Mesendoderm (in vitro differentiated cells): Measurements from ENCODE around the gene TLK1.
A peak's percentile ranks its signal among the peaks of the same experiment; 100 is the strongest.

ENCODE experiments used
- DNase-seq: peaks from one replicate; pipeline ENCODE4 v3.0.0; 2013
- H2AK5ac ChIP-seq: 2 replicates; pipeline ENCODE4 v1.6.1; 2013; ENCODE audit warnings: low read length, inconsistent platforms
- H2BK120ac ChIP-seq: 2 replicates; pipeline ENCODE4 v1.6.1; 2013; ENCODE audit warnings: low read depth, mild to moderate bottlenecking, low read length, moderate library complexity, mixed read lengths
- H2BK15ac ChIP-seq: replicated peaks from 2 replicates; pipeline ENCODE4 v1.6.1; 2013; ENCODE audit warnings: low read depth, mild to moderate bottlenecking, moderate library complexity
- H2BK5ac ChIP-seq: 2 replicates; pipeline ENCODE4 v1.6.1; 2013; ENCODE audit warnings: low read length, inconsistent platforms
- H3K18ac ChIP-seq: 2 replicates; pipeline ENCODE4 v1.6.1; 2013; ENCODE audit warnings: mild to moderate bottlenecking, low read length, mixed read lengths
- H3K23ac ChIP-seq: one replicate; pipeline ENCODE4 v1.6.1; 2013; ENCODE audit warnings: low read length
- H3K27ac ChIP-seq: 2 replicates; pipeline ENCODE4 v1.5.1; 2013; ENCODE audit warnings: low read depth, mild to moderate bottlenecking, inconsistent platforms, low read length, moderate library complexity
- H3K27me3 ChIP-seq: 2 replicates; pipeline ENCODE4 v1.6.1; 2013; ENCODE audit warnings: low read length, control low read depth, mild to moderate bottlenecking, inconsistent platforms; ENCODE audit not compliant: insufficient read depth, poor library complexity
- H3K36me3 ChIP-seq: 2 replicates; pipeline ENCODE4 v1.6.1; 2013; ENCODE audit warnings: low read length, inconsistent platforms; ENCODE audit not compliant: control insufficient read depth, insufficient read depth
- H3K4ac ChIP-seq: one replicate; pipeline ENCODE4 v1.6.1; 2013; ENCODE audit warnings: low read depth, mild to moderate bottlenecking, low read length, moderate library complexity
- H3K4me1 ChIP-seq: 2 replicates; pipeline ENCODE4 v1.6.1; 2013; ENCODE audit warnings: low read depth, low read length, inconsistent platforms; ENCODE audit not compliant: control insufficient read depth
- H3K4me2 ChIP-seq: 2 replicates; pipeline ENCODE4 v1.6.1; 2013; ENCODE audit warnings: low read length
- H3K4me3 ChIP-seq: 2 replicates; pipeline ENCODE4 v1.5.1; 2013; ENCODE audit warnings: mild to moderate bottlenecking, low read length
- H3K56ac ChIP-seq: one replicate; pipeline ENCODE4 v1.6.1; 2013; ENCODE audit warnings: low read length
- H3K79me1 ChIP-seq: 2 replicates; pipeline ENCODE4 v1.6.1; 2013; ENCODE audit warnings: low read length, inconsistent platforms
- H3K79me2 ChIP-seq: 2 replicates; pipeline ENCODE4 v1.6.1; 2013; ENCODE audit warnings: mild to moderate bottlenecking, low read length; ENCODE audit not compliant: control insufficient read depth, insufficient read depth
- H3K9ac ChIP-seq: 2 replicates; pipeline ENCODE4 v1.6.1; 2013; ENCODE audit warnings: low read length, inconsistent platforms
- H4K5ac ChIP-seq: one replicate; pipeline ENCODE4 v1.6.1; 2013; ENCODE audit warnings: low read length
- H4K8ac ChIP-seq: one replicate; pipeline ENCODE4 v1.6.1; 2013; ENCODE audit warnings: low read depth, mild to moderate bottlenecking, control low read depth, low read length, moderate library complexity
- WGBS: extraction: QIAGEN DNeasy Blood & Tissue Kit; methylation state at CpG from one replicate; pipeline ENCODE4 v1.1.7; 2013; ENCODE audit warnings: low lambda C conversion rate, missing lambda C conversion rate; ENCODE audit not compliant: insufficient coverage; ENCODE audit errors: extremely low coverage; 5-methylcytosine and 5-hydroxymethylcytosine counted together

The TLK1 gene

GRCh38 chr2:171185941-171186340 is 25.2 kb upstream of the TLK1 start:
- Histone ChIP-seq H3K27me3 (no peaks in the 10 kb centered on the region), H3K9ac (no peak overlapping the region), H3K56ac (no peak overlapping the region), H3K27ac (no peak overlapping the region), H3K4me1 (peaks cover 2% of the 10 kb centered on the region), H3K18ac (no peak overlapping the region), H3K4me2 (no peak overlapping the region), H3K23ac (no peak overlapping the region), H4K8ac (no peak overlapping the region), H3K79me1 (no peaks in the 10 kb centered on the region), H2AK5ac (no peak overlapping the region), H2BK5ac (no peak overlapping the region), H2BK15ac (no peak overlapping the region), H3K79me2 (no peaks in the 10 kb centered on the region), H3K4ac (no peak overlapping the region), H4K5ac (no peak overlapping the region), H3K4me3 (no peak overlapping the region), H2BK120ac (no peak overlapping the region), H3K36me3 (no peaks in the 10 kb centered on the region)
- no CpG with 5 or more reads among the region's 3 CpGs for WGBS
- no peak for DNase-seq

- Histone ChIP-seq H3K9ac (no peak overlapping the region), H3K27me3 (no peaks in the 10 kb centered on the region), H3K4me2 (no peak overlapping the region), H3K27ac (no peak overlapping the region), H3K18ac (no peak overlapping the region), H3K4me1 (peaks cover 2% of the 10 kb centered on the region), H4K8ac (no peak overlapping the region), H3K56ac (no peak overlapping the region), H3K23ac (no peak overlapping the region), H4K5ac (no peak overlapping the region), H3K79me2 (no peaks in the 10 kb centered on the region), H3K36me3 (no peaks in the 10 kb centered on the region), H2BK5ac (no peak overlapping the region), H3K4me3 (no peak overlapping the region), H2BK15ac (no peak overlapping the region), H2BK120ac (no peak overlapping the region), H2AK5ac (no peak overlapping the region), H3K4ac (no peak overlapping the region), H3K79me1 (no peaks in the 10 kb centered on the region)
- no peak for DNase-seq
- no CpG with 5 or more reads among the region's 2 CpGs for WGBS
Measured at GRCh38 chr2:171185165-171185818, 24.6 kb upstream of the TLK1 start.

GRCh38 chr2:171181064-171182049 is 20.7 kb upstream of the TLK1 start:
- Histone ChIP-seq H3K56ac (no peak overlapping the region), H2AK5ac (no peak overlapping the region), H2BK5ac (no peak overlapping the region), H3K23ac (no peak overlapping the region), H4K8ac (no peak overlapping the region), H3K18ac (peak overlapping the region; percentile 23), H4K5ac (no peak overlapping the region), H3K4me3 (no peak overlapping the region), H3K36me3 (no peaks in the 10 kb centered on the region), H3K9ac (no peak overlapping the region), H3K79me2 (no peaks in the 10 kb centered on the region), H3K27ac (no peak overlapping the region), H3K27me3 (no peaks in the 10 kb centered on the region), H3K79me1 (no peaks in the 10 kb centered on the region), H3K4ac (no peak overlapping the region), H3K4me1 (peaks cover 2% of the 10 kb centered on the region), H3K4me2 (no peak overlapping the region), H2BK120ac (no peak overlapping the region), H2BK15ac (peak overlapping the region; percentile 64)
- DNase-seq, result peak; percentile 44
- WGBS, result no CpG with 5 or more reads among the region's 9 CpGs

- H3K79me1 ChIP-seq, result no peaks in the 10 kb centered on the region
- no peak overlapping the region for H3K23ac ChIP-seq
- peaks cover 2% of the 10 kb centered on the region for H3K4me1 ChIP-seq
- no CpG with 5 or more reads among the region's 3 CpGs for WGBS
- no peak overlapping the region for H3K27ac ChIP-seq
- H2AK5ac ChIP-seq, result no peak overlapping the region
- H3K4me3 ChIP-seq, result no peak overlapping the region
- no peak overlapping the region for H4K5ac ChIP-seq
- no peak overlapping the region for H2BK5ac ChIP-seq
- no peak overlapping the region for H4K8ac ChIP-seq
- no peak overlapping the region for H3K18ac ChIP-seq
- H3K4ac ChIP-seq, result no peak overlapping the region
- no peaks in the 10 kb centered on the region for H3K79me2 ChIP-seq
- no peak overlapping the region for H2BK120ac ChIP-seq
- no peak overlapping the region for H3K9ac ChIP-seq
- H3K36me3 ChIP-seq, result no peaks in the 10 kb centered on the region
- peak; percentile 36 for DNase-seq
- H3K27me3 ChIP-seq, result no peaks in the 10 kb centered on the region
- no peak overlapping the region for H2BK15ac ChIP-seq
- no peak overlapping the region for H3K4me2 ChIP-seq
- no peak overlapping the region for H3K56ac ChIP-seq
Measured at GRCh38 chr2:171180229-171180930, 19.7 kb upstream of the TLK1 start.

GRCh38 chr2:171178993-171179392 is 18.3 kb upstream of the TLK1 start:
- no peak overlapping the region for H3K56ac ChIP-seq

More at GRCh38 chr2:171178993-171179392, 18.3 kb upstream of the TLK1 start:
- Histone ChIP-seq H4K8ac (no peak overlapping the region), H3K4me3 (no peak overlapping the region), H3K4me1 (peaks cover 2% of the 10 kb centered on the region), H3K79me1 (no peaks in the 10 kb centered on the region), H3K27ac (no peak overlapping the region), H3K23ac (no peak overlapping the region), H2BK120ac (no peak overlapping the region), H2BK5ac (no peak overlapping the region), H2AK5ac (no peak overlapping the region), H3K4ac (no peak overlapping the region), H3K27me3 (no peaks in the 10 kb centered on the region), H3K79me2 (no peaks in the 10 kb centered on the region), H4K5ac (no peak overlapping the region), H3K9ac (no peak overlapping the region), H3K18ac (no peak overlapping the region), H2BK15ac (no peak overlapping the region), H3K4me2 (no peak overlapping the region), H3K36me3 (no peaks in the 10 kb centered on the region)
- DNase-seq, result no peak
